PC-3 (cell line): ENCODE data around the gene MTHFR. TPM values are rescaled to one million over a fixed set of nuclear protein-coding genes. Genes with fewer than 3 reads are reported as not detected.
A peak's percentile ranks its signal among the peaks of the same experiment; 100 is the strongest.

Experiments
- ATAC-seq: fragments of 200-7000 bp; cut with Tn5 transposase; 2 replicates; pipeline ENCODE4 v1.9.1; 2020; ENCODE audit warnings: mild to moderate bottlenecking, moderate library complexity
- Bru-seq: library from RNA; stranded (reverse); fragments of 400-500 nt; gene quantifications from one replicate; lab custom pipeline; 2021; lab: Mats Ljungman, UMichigan
- BruChase-seq, 2 experiments: library from RNA; stranded (reverse); fragments of 400-500 nt; gene quantifications; one replicate each; lab custom pipeline; 2021; lab: Mats Ljungman, UMichigan
- BruUV-seq: library from RNA; stranded (reverse); fragments of 400-500 nt; replicated peaks from 2 replicates; lab custom pipeline; 2021; lab: Mats Ljungman, UMichigan
- CTCF ChIA-PET: fragments of 300-600 bp; sonication (Branson Sonifier 250); formaldehyde crosslinking; loops from one replicate; lab custom pipeline; 2022; ENCODE audit warnings: antibody characterized with exemption; lab: Charles Lee
- POLR2A ChIA-PET: fragments of 300-600 bp; sonication (Branson Sonifier 250); formaldehyde crosslinking; loops from one replicate; lab custom pipeline; 2022; ENCODE audit warnings: antibody characterized with exemption; ENCODE audit not compliant: unreplicated experiment; lab: Charles Lee
- DNase-seq: peaks from one replicate; pipeline ENCODE4 v3.0.0-alpha.2; 2015
- H2AFZ ChIP-seq: fragments of 300-600 bp; sonication (generic); 2 replicates; pipeline ENCODE4 v1.6.0; 2016; ENCODE audit warnings: antibody characterized with exemption, low read length
- H3F3A ChIP-seq: fragments of 300-600 bp; sonication (generic); one replicate; pipeline ENCODE4 v1.6.0; 2017; ENCODE audit warnings: antibody characterized with exemption, low read length, control low read depth, mild to moderate bottlenecking; ENCODE audit not compliant: unreplicated experiment
- H3K27ac ChIP-seq: fragments of 300-600 bp; sonication (generic); 2 replicates; pipeline ENCODE4 v1.5.1; 2016; ENCODE audit warnings: mild to moderate bottlenecking, low read length
- H3K27me3 ChIP-seq: fragments of 300-600 bp; sonication (generic); 2 replicates; pipeline ENCODE4 v1.6.1; 2016; ENCODE audit warnings: low read length, mixed read lengths
- H3K36me3 ChIP-seq: fragments of 300-600 bp; sonication (generic); 2 replicates; pipeline ENCODE4 v1.6.1; 2016; ENCODE audit warnings: low read depth, mixed run types, low read length, mixed read lengths
- H3K4me1 ChIP-seq: fragments of 300-600 bp; sonication (generic); 2 replicates; pipeline ENCODE4 v1.5.1; 2016; ENCODE audit warnings: low read length; ENCODE audit not compliant: insufficient read depth
- H3K4me2 ChIP-seq: fragments of 300-600 bp; sonication (generic); 2 replicates; pipeline ENCODE4 v1.6.0; 2016; ENCODE audit warnings: low read length
- H3K4me3 ChIP-seq: fragments of 300-600 bp; sonication (generic); 2 replicates; pipeline ENCODE4 v1.5.1; 2016; ENCODE audit warnings: mild to moderate bottlenecking, low read length, mixed read lengths
- H3K79me2 ChIP-seq: fragments of 300-600 bp; sonication (generic); 2 replicates; pipeline ENCODE4 v1.6.1; 2017; ENCODE audit warnings: low read length, mixed read lengths
- H3K9ac ChIP-seq: fragments of 300-600 bp; sonication (generic); 2 replicates; pipeline ENCODE4 v1.6.0; 2016; ENCODE audit warnings: mild to moderate bottlenecking, low read length
- H3K9me2 ChIP-seq: fragments of 300-600 bp; sonication (generic); replicated peaks from 2 replicates; pipeline ENCODE4 v1.6.1; 2016; ENCODE audit warnings: mixed run types, low read length, mixed read lengths
- H3K9me3 ChIP-seq: fragments of 300-600 bp; sonication (generic); 2 replicates; pipeline ENCODE4 v1.6.1; 2016; ENCODE audit warnings: low read length, mixed read lengths
- H4K20me1 ChIP-seq: fragments of 300-600 bp; sonication (generic); 2 replicates; pipeline ENCODE4 v1.6.1; 2016; ENCODE audit warnings: low read length, mixed read lengths
- CTCF ChIP-seq: fragments of 300-600 bp; sonication (generic); conservative IDR thresholded peaks from 2 replicates; pipeline ENCODE4 v1.5.1; 2017; ENCODE audit warnings: antibody characterized with exemption, low read depth, mild to moderate bottlenecking, low read length
- EZH2 ChIP-seq: fragments of 300-600 bp; sonication (generic); IDR thresholded peaks from one replicate; pipeline ENCODE4 v1.6.1; 2017; ENCODE audit warnings: antibody characterized with exemption, mild to moderate bottlenecking, low read length; ENCODE audit not compliant: unreplicated experiment
- EZH2phosphoT487 ChIP-seq: fragments of 300-600 bp; sonication (generic); IDR thresholded peaks from 2 replicates; pipeline ENCODE4 v1.6.1; 2018; ENCODE audit warnings: mild to moderate bottlenecking, antibody characterized with exemption, low read length, borderline replicate concordance
- intact Hi-C: fragments of 100-400 bp; cut with micrococcal nuclease; formaldehyde crosslinking; loops from 2 replicates; pipeline ENCODE4 v1.9.0; 2023
- long read RNA-seq: library from polyadenylated mRNA; unstranded; transcript quantifications from one replicate; pipeline ENCODE4 v2.0.0, GENCODE V29; 2021; ENCODE audit not compliant: unreplicated experiment
- total RNA-seq: library from RNA; depleted of rRNA; stranded (reverse); fragments of >200 nt; gene quantifications from 2 replicates; pipeline ENCODE4 v1.2.3, GENCODE V29; 2014; rRNA removed

Gene MTHFR
- total RNA-seq = 13.2 and 24.8 TPM in 2 replicates
- Bru-seq, nascent RNA = percentile 67 among the genes with signal in this experiment
- percentile 76 among the genes with signal in this experiment for BruChase-seq, experiment 1, labeled RNA remaining after a 6-hour chase
- percentile 77 among the genes with signal in this experiment for BruChase-seq, experiment 2, labeled RNA remaining after a 2-hour chase
- long read RNA-seq, partial matches to known transcripts = 2 of 34 reads
- long read RNA-seq, other reads (novel, unspliced or antisense) = 32 of 34 reads

- Histone ChIP-seq H2AFZ (peak within 1 kb of the TSS; percentile 82), H3K79me2 (peaks cover 22% of the 10 kb centered on the region), H3K9me2 (no peaks in the 10 kb centered on the region), H3F3A (no peaks in the 10 kb centered on the region), H3K9ac (peak within 1 kb of the TSS; percentile 85), H3K4me1 (peaks cover 50% of the 10 kb centered on the region), H3K4me2 (peak within 1 kb of the TSS; percentile 93), H3K36me3 (no peaks in the 10 kb centered on the region; the same call in 1 of the 2 replicates), H3K4me3 (peak within 1 kb of the TSS; percentile 83), H3K27ac (peak within 1 kb of the TSS; percentile 91), H3K9me3 (no peaks in the 10 kb centered on the region), H3K27me3 (no peaks in the 10 kb centered on the region), H4K20me1 (no peaks in the 10 kb centered on the region)
- BruUV-seq = TSS peak; percentile 49
- peak; percentile 86 for ATAC-seq
- intact Hi-C loops = loop anchor here (1.0 to 5.0 kb wide), 2 partner anchors 18 to 68 kb away; partner anchors contain the start of gene AGTRAP
- DNase-seq = peak; percentile 99
- CTCF ChIA-PET = interaction anchor here (0.6 kb wide), 1 partner anchor 21 kb away, joined by 4 read pairs; no protein-coding TSS in a partner anchor
- POLR2A ChIA-PET = interaction anchor here (0.6 to 1.0 kb wide), 4 partner anchors 16 to 213 kb away, joined by 3 to 6 read pairs (median 6); no protein-coding TSS in a partner anchor
- TF ChIP-seq EZH2 (no peak), CTCF (no peak), EZH2phosphoT487 (no peak)
Measured at GRCh38 chr1:11805422-11806306, at the start of gene MTHFR, which contains the start of gene CLCN6. TSS of gene MTHFR (minus strand) at chr1:11805964. CDS start at chr1:11803116, 2,848 bp downstream. TSS of gene CLCN6 (plus strand) at chr1:11806191. CDS start at chr1:11806263, 72 bp downstream.

- H3K79me2 ChIP-seq = no peaks in the 10 kb centered on the region
- H4K20me1 ChIP-seq = no peaks in the 10 kb centered on the region
- BruUV-seq = no TSS peak
- H3K9me2 ChIP-seq = no peaks in the 10 kb centered on the region
- no peak overlapping the region for H2AFZ ChIP-seq
- H3K4me1 ChIP-seq = no peaks in the 10 kb centered on the region
- ChIA-PET CTCF (no interaction called here), POLR2A (interaction anchor here (0.5 kb wide), 1 partner anchor 49 kb away, joined by 4 read pairs; no protein-coding TSS in a partner anchor)
- no peak for TF ChIP-seq CTCF
- no peak for TF ChIP-seq EZH2
- no peak for TF ChIP-seq EZH2phosphoT487
- no peak overlapping the region for H3K9ac ChIP-seq
- ATAC-seq = no peak
- no peak overlapping the region for H3K4me3 ChIP-seq
- intact Hi-C loops = no loop called here
- no peaks in the 10 kb centered on the region for H3K36me3 ChIP-seq
- no peaks in the 10 kb centered on the region for H3F3A ChIP-seq
- H3K4me2 ChIP-seq = no peak overlapping the region
- H3K27ac ChIP-seq = no peak overlapping the region
- peaks cover 25% of the 10 kb centered on the region for H3K27me3 ChIP-seq
- H3K9me3 ChIP-seq = no peaks in the 10 kb centered on the region
- DNase-seq = no peak
Measured at GRCh38 chr1:11855430-11855829, 49.7 kb upstream of the MTHFR start.
